Left kidney (tissue), 1 donor: Measurements from ENCODE around the gene AREG. TPM values are rescaled to one million over a fixed set of nuclear protein-coding genes. Genes with fewer than 3 reads are reported as not detected.

ENCODE experiments used
- polyA plus RNA-seq: library from polyadenylated mRNA; unstranded; fragments of 120-200 nt; gene quantifications from one replicate; pipeline ENCODE4 v1.2.1, GENCODE V29; 2013; ENCODE audit not compliant: insufficient read length

Gene AREG
- polyA plus RNA-seq, 1 donor = 0.25 TPM

Other genes starting within 250 kb of the AREG start
- 1.1 TPM for gene EPGN, start 136.7 kb upstream of the AREG start, polyA plus RNA-seq
- gene EREG, start 80.0 kb upstream of the AREG start, polyA plus RNA-seq = 0.38 TPM